GM04503 (cell line): ENCODE results near the gene MICALL2.
"Not testable (repeated sequence)": the region's sequence is repeated elsewhere in the genome, so short reads cannot be mapped to it uniquely, and the experiment has no call there.

ENCODE experiments used
- DNase-seq: peaks from one replicate; pipeline ENCODE4 v3.0.0-alpha.2; 2012; ENCODE audit warnings: low read depth

Gene MICALL2

GRCh38 chr7:1447551-1448244 lies 11.6 kb downstream of the MICALL2 start:
- no peak for DNase-seq

GRCh38 chr7:1447112-1447511 lies 12.2 kb downstream of the MICALL2 start:
- DNase-seq, result no peak

GRCh38 chr7:1446620-1447032 lies 12.6 kb downstream of the MICALL2 start:
- DNase-seq, result no peak

GRCh38 chr7:1446026-1446425 lies 13.2 kb downstream of the MICALL2 start:
- DNase-seq, result not testable (repeated sequence)

DNA sequence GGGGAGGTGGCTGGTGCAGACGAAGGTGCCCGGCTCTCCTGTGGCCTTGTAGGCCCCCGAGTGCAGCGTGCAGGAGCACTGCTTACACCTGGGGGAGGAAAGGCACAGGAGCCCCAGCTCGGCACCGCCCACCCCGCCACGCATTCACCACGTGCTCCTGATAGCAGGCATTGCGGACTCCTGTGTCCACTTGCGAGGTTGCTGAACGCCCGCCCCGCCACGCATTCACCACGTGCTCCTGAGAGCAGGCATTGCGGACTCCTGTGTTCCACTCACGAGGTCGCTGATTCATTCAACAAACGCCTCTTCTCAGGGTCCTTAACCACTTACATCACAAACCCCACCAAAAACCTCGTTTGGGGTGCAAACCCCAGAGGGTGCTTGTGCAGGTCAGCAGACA lies 13.9 kb downstream of the MICALL2 start:
- DNase-seq, result no peak

DNA sequence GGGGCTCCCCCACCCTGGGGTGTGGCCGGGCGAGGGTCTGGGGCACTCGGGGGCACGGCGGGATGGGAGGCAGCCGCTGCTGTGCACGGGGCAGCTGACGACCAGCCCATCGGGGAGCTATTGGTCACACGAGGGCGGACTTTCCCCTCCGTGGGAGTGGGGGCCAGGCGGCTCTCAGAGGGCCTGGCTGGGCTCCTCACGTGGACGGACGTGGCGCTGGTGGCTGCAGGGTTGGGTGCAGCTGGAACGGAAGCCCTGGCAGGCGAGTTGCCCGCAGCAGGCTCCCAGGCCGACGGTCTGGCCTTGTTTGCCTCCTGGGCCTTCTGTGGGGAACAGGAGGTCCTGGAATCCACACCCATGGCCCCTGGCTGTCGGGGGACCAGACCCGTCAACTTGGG lies 14.3 kb downstream of the MICALL2 start:
- DNase-seq, result no peak

DNA sequence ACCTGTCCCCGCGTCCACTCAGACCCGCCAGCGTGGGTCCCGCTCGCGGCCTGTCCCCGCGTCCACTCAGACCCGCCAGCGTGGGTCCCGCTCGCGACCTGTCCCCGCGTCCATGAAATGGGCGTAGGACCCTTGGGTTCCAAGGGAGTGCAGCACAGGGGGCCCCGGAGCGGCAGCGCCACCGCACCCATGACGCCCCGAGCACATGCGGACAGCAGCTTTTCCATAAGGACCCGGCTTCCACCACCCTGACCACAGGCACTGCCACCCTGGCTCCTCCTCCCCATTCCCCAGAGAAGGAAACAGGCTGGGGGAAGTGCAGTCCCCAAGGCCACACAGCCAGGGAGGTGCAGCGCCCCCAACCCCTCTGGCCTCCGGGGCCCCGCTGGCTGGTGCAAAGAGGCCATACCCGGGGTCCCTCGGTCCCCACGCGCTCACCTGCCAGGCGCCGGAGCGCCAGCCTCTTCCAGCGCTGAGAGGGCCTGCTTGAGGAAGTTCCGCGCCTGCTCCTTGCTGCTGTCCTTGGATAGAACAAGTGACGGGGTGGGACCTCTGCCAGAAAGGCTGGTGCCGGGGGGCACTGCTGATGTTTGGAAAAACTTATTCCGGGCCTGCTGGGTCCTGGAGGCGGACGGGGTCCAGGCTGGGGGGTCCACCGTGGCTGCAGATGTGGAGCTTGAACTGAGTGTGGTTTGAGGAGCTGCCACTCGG lies 14.9 kb downstream of the MICALL2 start:
- no peak for DNase-seq

DNA sequence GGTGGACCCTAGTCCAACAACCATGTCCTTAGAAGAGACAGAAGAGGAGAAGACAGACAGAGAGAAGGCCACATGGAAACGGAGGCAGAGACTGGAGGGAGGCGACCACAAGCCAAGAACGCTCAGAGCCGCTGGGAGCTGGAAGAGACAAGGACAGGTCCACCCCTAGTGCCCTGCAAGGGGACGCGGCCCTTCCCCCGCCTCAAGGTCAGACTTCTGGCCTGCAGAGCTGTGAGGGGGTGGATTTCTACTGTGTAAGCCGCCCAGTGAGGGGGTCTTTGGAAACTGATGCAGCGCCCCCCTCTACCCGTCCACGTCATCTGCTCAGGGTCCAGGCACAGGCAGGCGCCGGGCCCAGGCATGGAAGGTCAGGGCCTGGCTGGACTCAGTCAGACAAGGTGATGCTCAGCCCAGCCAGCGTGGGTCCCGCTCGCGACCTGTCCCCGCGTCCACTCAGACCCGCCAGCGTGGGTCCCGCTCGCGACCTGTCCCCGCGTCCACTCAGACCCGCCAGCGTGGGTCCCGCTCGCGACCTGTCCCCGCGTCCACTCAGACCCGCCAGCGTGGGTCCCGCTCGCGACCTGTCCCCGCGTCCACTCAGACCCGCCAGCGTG lies 15.6 kb downstream of the MICALL2 start:
- not testable (repeated sequence) for DNase-seq

- DNase-seq, result no peak
These were observed 16.7 kb downstream of the MICALL2 start for GRCh38 chr7:1442355-1443124.

- DNase-seq, result no peak
These were observed 17.5 kb downstream of the MICALL2 start for GRCh38 chr7:1441615-1442354.

DNA sequence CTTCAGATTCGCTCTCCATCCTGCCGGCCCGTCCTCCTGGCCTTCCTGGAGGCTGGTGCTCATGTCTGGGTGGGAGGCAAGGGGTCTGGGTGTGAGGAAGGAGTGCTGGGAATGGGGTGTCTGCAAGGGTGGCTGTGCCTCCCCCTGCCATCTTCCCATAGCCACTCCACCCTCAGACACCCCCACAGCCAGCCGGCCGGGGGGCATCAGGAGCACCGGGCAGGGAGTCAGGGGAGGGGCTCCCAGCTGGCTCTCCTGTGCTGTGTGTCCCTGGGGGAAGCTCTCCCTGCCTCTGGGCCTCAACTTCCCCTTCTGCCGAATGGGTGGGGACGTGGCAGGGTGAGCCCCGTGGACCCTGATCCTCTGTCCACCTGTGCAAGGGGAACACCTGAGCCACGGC lies 18.6 kb downstream of the MICALL2 start:
- DNase-seq, result no peak

DNA sequence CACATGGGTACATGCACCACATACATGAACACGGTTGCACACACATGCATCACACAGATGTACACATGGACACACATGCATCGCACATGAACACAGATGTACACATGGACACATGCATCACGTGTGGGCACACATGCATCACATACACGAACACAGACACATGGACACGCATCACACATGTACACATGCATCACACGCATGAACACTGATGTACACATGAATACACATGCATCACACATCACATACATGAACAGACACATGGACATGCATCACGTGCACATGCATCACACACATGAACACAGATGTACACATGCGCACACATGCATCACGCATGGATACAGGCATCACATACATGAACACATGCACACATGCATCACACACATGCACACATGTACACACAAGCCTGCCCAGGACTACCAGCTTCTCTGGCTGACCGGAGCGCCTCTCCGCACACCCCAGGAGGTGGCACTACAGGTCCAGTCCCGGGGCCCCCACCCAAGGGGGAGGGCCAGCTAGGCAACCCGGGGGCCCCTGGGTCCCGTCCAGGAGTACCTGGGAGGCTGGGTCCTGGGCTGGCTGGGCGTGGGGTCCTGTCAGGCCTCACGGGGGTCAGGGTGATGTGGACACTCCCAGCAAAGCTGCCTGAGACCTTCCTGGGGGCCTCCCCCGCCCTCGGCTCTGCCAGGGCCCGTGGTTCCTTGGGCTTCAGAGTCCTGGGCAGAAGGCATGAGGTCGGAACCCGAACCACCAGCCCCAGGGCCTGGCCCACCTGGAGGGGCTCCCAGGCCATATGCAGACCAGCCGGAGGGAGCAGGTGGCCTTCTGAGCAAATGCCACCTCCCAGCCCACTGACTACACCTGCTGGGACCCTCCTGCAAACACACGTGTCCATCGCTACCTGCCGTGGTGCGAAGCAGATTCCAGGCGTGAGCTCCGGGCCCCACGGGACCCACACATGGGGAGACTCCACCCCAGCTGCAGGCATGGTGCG lies 19.6 kb downstream of the MICALL2 start:
- no peak for DNase-seq

- no peak for DNase-seq
These were observed 20.4 kb downstream of the MICALL2 start for GRCh38 chr7:1438821-1439220.

- no peak for DNase-seq
These were observed 21.1 kb downstream of the MICALL2 start for GRCh38 chr7:1438208-1438607.

GRCh38 chr7:1437155-1437880 lies 22.0 kb downstream of the MICALL2 start:
- DNase-seq, result no peak

DNA sequence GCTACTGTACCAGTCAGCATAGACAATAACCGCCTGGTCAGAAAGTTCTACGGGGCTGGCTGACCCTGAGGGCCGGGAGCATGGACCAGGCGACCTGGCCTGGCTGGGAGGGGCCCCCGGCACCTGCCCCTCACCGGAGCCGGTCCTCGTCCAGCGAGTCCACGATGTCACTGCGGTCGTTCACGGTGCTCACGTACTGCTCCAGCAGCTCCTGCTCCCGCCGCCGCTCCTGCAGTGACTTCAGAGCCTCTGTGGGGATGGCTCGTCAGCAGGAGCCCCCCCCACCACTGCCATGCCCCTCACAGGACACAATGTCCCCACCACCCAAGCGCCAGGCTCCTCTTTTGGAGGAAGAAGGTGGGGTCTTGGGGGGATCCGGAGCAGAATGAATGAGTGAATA lies 22.7 kb downstream of the MICALL2 start:
- no peak for DNase-seq

GRCh38 chr7:1434891-1435670 lies 24.2 kb downstream of the MICALL2 start:
- no peak for DNase-seq

GRCh38 chr7:1434165-1434718 lies 25.0 kb downstream of the MICALL2 start:
- no peak for DNase-seq
